Right lobe of liver (tissue), 6 donors: ENCODE measurements around the gene CCBE1. TPM values are rescaled to one million over a fixed set of nuclear protein-coding genes. Genes with fewer than 3 reads are reported as not detected.

Experiments used
- ATAC-seq, 4 donors: fragments of 200-7000 bp; cut with Tn5 transposase; one replicate each; pipeline ENCODE4 v1.9.1; 2020; ENCODE audit warnings: mild to moderate bottlenecking in 4 of 4, moderate library complexity in 4 of 4
- DNase-seq, 3 donors: peaks; one replicate each; pipeline ENCODE4 v3.0.0-alpha.2; 2020
- H3K27ac ChIP-seq, 3 donors: fragments of 200-600 bp; one replicate each; pipeline ENCODE4 v1.8.0; 2022
- H3K27me3 ChIP-seq, 2 donors: fragments of 200-600 bp; one replicate each; pipeline ENCODE4 v1.8.0; 2022
- H3K36me3 ChIP-seq, 4 donors: fragments of 200-600 bp; sonication (generic) in 1 of 4; one replicate each; pipeline versions ENCODE4 v1.5.1 to v1.8.0; 2017 to 2022; ENCODE audit warnings: control low read depth in 1 of 4
- H3K4me1 ChIP-seq, 4 donors: fragments of 200-600 bp; sonication (generic) in 1 of 4; one replicate each; pipeline versions ENCODE4 v1.5.1 to v1.8.0; 2017 to 2022; ENCODE audit warnings: control low read depth in 1 of 4
- H3K4me3 ChIP-seq, 3 donors: fragments of 200-600 bp; one replicate each; pipeline ENCODE4 v1.8.0; 2022
- H3K9me3 ChIP-seq, 4 donors: fragments of 200-600 bp; sonication (generic) in 1 of 4; one replicate each; pipeline versions ENCODE4 v1.5.1 to v1.8.0; 2017 to 2022; ENCODE audit warnings: control low read depth in 1 of 4
- CTCF ChIP-seq, 4 donors: fragments of 200-600 bp in 3 of 4; fragments of 450-650 bp in 1 of 4; IDR thresholded peaks; one replicate each; pipeline versions ENCODE4 v1.5.1 to v1.8.0; 2016 to 2022; ENCODE audit warnings: antibody characterized with exemption in 4 of 4, mild to moderate bottlenecking in 2 of 4
- POLR2A ChIP-seq: fragments of 450-650 bp; IDR thresholded peaks from one replicate; pipeline ENCODE4 v1.6.1; 2017; ENCODE audit warnings: antibody characterized with exemption, mild to moderate bottlenecking
- WGBS: methylation state at CpG from one replicate; pipeline ENCODE4 v1.1.6; 2018; ENCODE audit warnings: low coverage, low lambda C conversion rate; ENCODE audit not compliant: insufficient coverage; ENCODE audit errors: missing lambda C conversion rate; 5-methylcytosine and 5-hydroxymethylcytosine counted together
- intact Hi-C, 2 donors: fragments of 100-400 bp; cut with DNase I; formaldehyde crosslinking; loops; one replicate each; pipeline versions ENCODE4 v1.11.2 to v1.14.1; 2022
- total RNA-seq, 6 experiments: library from RNA; depleted of rRNA in 2 of 6; stranded (reverse); fragments of >200 nt in 2 of 6; fragmentation: NEBNext Ultra II Directional in 3 of 6; extraction: Animal tissue kit (Norgen Biotek cat#: 25700) in 3 of 6; gene quantifications; one replicate each; pipeline versions ENCODE4 v1.1.0 to v1.2.4, GENCODE V29; 2016 to 2023
- donor health status: DM: no; HTN: yes; CAD: no.
- donor health status: DM: no; HTN: no; CAD: no.
- donor health status: DM: no; HTN: no; CAD: no.
- donor health status: DM: no; HTN: yes; CAD: no.
- donor health status: DM: no; HTN: yes; CAD: no.

CCBE1 gene
- total RNA-seq, 6 experiments from 2014 or later = 2.7 to 6.9 (median 4.3) TPM

- Histone ChIP-seq H3K27me3 (no peaks in the 10 kb centered on the region), H3K4me3 (no peak overlapping the region), H3K36me3 (no peaks in the 10 kb centered on the region), H3K4me1 (no peaks in the 10 kb centered on the region), H3K27ac (peak overlapping the region in 1 of 3 donors; percentile 16), H3K9me3 (no peaks in the 10 kb centered on the region)
- intact Hi-C loops = no loop called here
- ATAC-seq (no peak), DNase-seq (no peak)
- TF ChIP-seq CTCF (IDR thresholded peaks at IDR 0.05) (no peak), POLR2A (no peak)
- WGBS = 50% methylated on average over 9 of the region's 13 CpGs
Observed at GRCh38 chr18:59605633-59606192, 91.5 kb downstream of the CCBE1 start.

GRCh38 chr18:59604877-59605276 lies 92.3 kb downstream of the CCBE1 start:
- intact Hi-C loops = no loop called here
- no peak for TF ChIP-seq CTCF (IDR thresholded peaks at IDR 0.05)
- no peak for TF ChIP-seq POLR2A
- no peaks in the 10 kb centered on the region for H3K4me1 ChIP-seq
- ATAC-seq (no peak), DNase-seq (no peak)
- no peak overlapping the region for H3K4me3 ChIP-seq
- no peaks in the 10 kb centered on the region for H3K9me3 ChIP-seq
- H3K27ac ChIP-seq = no peak overlapping the region
- WGBS = 75% methylated on average over 1 of the region's 3 CpGs
- no peaks in the 10 kb centered on the region for H3K27me3 ChIP-seq
- no peaks in the 10 kb centered on the region for H3K36me3 ChIP-seq

DNA sequence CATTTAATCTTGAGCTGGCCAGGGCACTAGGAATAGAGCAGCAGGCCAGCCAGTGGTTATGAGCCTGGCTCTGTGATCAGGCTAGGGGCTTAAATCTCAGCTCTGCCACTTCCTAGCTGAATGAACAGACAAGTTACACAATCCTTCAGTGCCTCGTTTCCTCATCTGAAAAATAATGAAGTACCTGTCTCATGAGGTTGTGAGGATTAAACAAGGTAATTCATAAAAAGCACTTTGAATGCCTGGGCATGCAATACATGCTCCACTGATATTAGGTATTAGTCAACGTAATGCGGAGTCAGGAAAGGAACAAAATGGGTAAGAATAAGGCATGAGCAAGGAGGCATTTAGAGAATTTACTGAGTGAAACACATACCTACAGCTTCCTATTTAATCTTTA lies 100.2 kb downstream of the CCBE1 start:
- WGBS = 66% methylated on average over 3 of the region's 3 CpGs
- Histone ChIP-seq H3K4me3 (no peak overlapping the region), H3K36me3 (no peaks in the 10 kb centered on the region), H3K27me3 (no peaks in the 10 kb centered on the region), H3K9me3 (no peaks in the 10 kb centered on the region), H3K27ac (no peak overlapping the region), H3K4me1 (no peaks in the 10 kb centered on the region)
- TF ChIP-seq POLR2A (no peak), CTCF (IDR thresholded peaks at IDR 0.05) (no peak)
- intact Hi-C loops = no loop called here
- DNase-seq = no peak
- ATAC-seq = no peak

DNA sequence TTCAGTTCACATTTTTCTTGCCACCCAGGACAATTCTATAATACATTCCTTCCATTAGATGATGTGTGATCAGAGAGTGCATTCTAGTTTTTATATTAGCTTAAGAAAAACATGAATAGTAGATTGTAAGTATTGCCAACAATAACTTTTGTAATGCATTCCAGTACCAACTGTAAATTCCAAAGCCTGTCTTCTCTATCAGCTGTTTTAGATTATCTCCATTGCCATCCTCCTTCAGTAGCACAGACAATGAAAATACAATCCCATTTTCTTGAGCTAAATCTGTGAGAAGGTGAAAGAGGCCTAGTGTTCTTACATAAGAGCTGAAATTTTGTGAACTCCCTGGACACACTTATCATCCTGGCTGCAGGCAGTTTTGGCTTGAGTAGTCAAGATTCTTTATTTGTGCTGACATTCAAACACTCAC lies 103.9 kb downstream of the CCBE1 start:
- H3K36me3 ChIP-seq = no peaks in the 10 kb centered on the region
- no peaks in the 10 kb centered on the region for H3K27me3 ChIP-seq
- no peaks in the 10 kb centered on the region for H3K4me1 ChIP-seq
- DNase-seq (no peak), ATAC-seq (no peak)
- H3K9me3 ChIP-seq = no peaks in the 10 kb centered on the region
- intact Hi-C loops = no loop called here
- H3K4me3 ChIP-seq = no peak overlapping the region
- no peak for TF ChIP-seq POLR2A
- H3K27ac ChIP-seq = no peak overlapping the region

DNA sequence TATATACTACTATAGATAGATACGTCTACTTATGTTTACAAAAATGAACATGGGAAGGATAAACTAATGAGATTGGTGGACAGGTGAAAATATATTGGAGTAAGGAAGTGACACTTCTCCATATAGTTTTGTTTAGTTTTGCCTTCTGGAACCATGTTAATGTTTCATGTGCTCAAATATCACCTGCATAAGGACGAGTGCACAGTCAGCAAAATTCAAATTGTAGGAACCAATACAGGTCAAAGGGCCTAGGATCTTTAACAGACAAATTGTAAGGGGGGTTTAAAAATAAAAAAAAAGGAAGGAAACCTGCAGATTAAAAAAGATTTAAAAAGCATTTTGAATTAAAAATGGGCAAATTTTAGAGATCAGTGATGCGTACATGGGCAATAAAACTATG lies 104.6 kb downstream of the CCBE1 start:
- no peak overlapping the region for H3K27ac ChIP-seq
- H3K4me3 ChIP-seq = no peak overlapping the region
- H3K9me3 ChIP-seq = no peaks in the 10 kb centered on the region
- intact Hi-C loops = no loop called here
- WGBS = 72% methylated on average over 3 of the region's 3 CpGs
- ATAC-seq (no peak), DNase-seq (no peak)
- TF ChIP-seq CTCF (IDR thresholded peaks at IDR 0.05) (no peak), POLR2A (no peak)
- H3K27me3 ChIP-seq = no peaks in the 10 kb centered on the region
- H3K36me3 ChIP-seq = no peaks in the 10 kb centered on the region
- H3K4me1 ChIP-seq = no peaks in the 10 kb centered on the region
